SK-N-SH treated with all-trans-retinoic acid at 6 μM for 48 hours (cell line): ENCODE data around the gene GRHL1.

Experiments
- ARNTL ChIP-seq: fragments of 450-650 bp; formaldehyde crosslinking; IDR thresholded peaks from 2 replicates; pipeline ENCODE4 v1.5.0; 2020; ENCODE audit warnings: low read depth, mild to moderate bottlenecking, moderate library complexity, borderline replicate concordance
- CSDC2 ChIP-seq: fragments of 250-450 bp; sonication (Bioruptor Pico); IDR thresholded peaks from 2 replicates; pipeline ENCODE4 v1.5.0; 2020; ENCODE audit warnings: mild to moderate bottlenecking, moderate library complexity
- CSRNP3 ChIP-seq: fragments of 250-450 bp; sonication (Bioruptor Pico); IDR thresholded peaks from 2 replicates; pipeline ENCODE4 v1.5.1; 2021; ENCODE audit warnings: mild to moderate bottlenecking, moderate library complexity
- PPARA ChIP-seq: fragments of 250-450 bp; sonication (Bioruptor Pico); IDR thresholded peaks from 2 replicates; pipeline ENCODE4 v1.5.0; 2020; ENCODE audit warnings: mild to moderate bottlenecking, borderline replicate concordance
- TCF4 ChIP-seq: fragments of 250-450 bp; sonication (Bioruptor Pico); IDR thresholded peaks from 2 replicates; pipeline ENCODE4 v1.8.0; 2021; ENCODE audit warnings: mild to moderate bottlenecking, moderate library complexity, borderline replicate concordance
- TOX ChIP-seq: fragments of 250-450 bp; sonication (Bioruptor Pico); IDR thresholded peaks from 2 replicates; pipeline ENCODE4 v1.8.0; 2021; ENCODE audit warnings: mild to moderate bottlenecking, moderate library complexity, borderline replicate concordance
- ZFP3 ChIP-seq: fragments of 250-450 bp; sonication (Bioruptor Pico); IDR thresholded peaks from 2 replicates; pipeline ENCODE4 v1.5.0; 2020; ENCODE audit warnings: mild to moderate bottlenecking, moderate library complexity
- ZNF565 ChIP-seq: fragments of 450-650 bp; formaldehyde crosslinking; conservative IDR thresholded peaks from 2 replicates; pipeline ENCODE4 v1.5.0; 2020; ENCODE audit warnings: low read depth, mild to moderate bottlenecking, moderate library complexity
- ZNF70 ChIP-seq: fragments of 450-650 bp; formaldehyde crosslinking; IDR thresholded peaks from 2 replicates; pipeline ENCODE4 v1.5.0; 2020; ENCODE audit warnings: mild to moderate bottlenecking, moderate library complexity
- TF ChIP-seq, protein P1 (sequence below): fragments of 250-450 bp; sonication (Bioruptor Pico); IDR thresholded peaks from 2 replicates; pipeline ENCODE4 v1.8.0; 2020; ENCODE audit warnings: mild to moderate bottlenecking, moderate library complexity, borderline replicate concordance
- TF ChIP-seq, protein P2 (sequence below): fragments of 250-450 bp; sonication (Bioruptor Pico); IDR thresholded peaks from 2 replicates; pipeline ENCODE4 v1.5.1; 2020; ENCODE audit warnings: low read depth, mild to moderate bottlenecking, moderate library complexity

- TF ChIP-seq CSDC2 (CRISPR knock-in tag) = no peak
- TF ChIP-seq, protein P1, sequence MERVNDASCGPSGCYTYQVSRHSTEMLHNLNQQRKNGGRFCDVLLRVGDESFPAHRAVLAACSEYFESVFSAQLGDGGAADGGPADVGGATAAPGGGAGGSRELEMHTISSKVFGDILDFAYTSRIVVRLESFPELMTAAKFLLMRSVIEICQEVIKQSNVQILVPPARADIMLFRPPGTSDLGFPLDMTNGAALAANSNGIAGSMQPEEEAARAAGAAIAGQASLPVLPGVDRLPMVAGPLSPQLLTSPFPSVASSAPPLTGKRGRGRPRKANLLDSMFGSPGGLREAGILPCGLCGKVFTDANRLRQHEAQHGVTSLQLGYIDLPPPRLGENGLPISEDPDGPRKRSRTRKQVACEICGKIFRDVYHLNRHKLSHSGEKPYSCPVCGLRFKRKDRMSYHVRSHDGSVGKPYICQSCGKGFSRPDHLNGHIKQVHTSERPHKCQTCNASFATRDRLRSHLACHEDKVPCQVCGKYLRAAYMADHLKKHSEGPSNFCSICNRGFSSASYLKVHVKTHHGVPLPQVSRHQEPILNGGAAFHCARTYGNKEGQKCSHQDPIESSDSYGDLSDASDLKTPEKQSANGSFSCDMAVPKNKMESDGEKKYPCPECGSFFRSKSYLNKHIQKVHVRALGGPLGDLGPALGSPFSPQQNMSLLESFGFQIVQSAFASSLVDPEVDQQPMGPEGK = no peak
- no peak for TF ChIP-seq TOX
- no peak for TF ChIP-seq CSRNP3 (CRISPR knock-in tag)
- no peak for TF ChIP-seq PPARA
- TF ChIP-seq ZFP3 = no peak
- TF ChIP-seq, protein P2, sequence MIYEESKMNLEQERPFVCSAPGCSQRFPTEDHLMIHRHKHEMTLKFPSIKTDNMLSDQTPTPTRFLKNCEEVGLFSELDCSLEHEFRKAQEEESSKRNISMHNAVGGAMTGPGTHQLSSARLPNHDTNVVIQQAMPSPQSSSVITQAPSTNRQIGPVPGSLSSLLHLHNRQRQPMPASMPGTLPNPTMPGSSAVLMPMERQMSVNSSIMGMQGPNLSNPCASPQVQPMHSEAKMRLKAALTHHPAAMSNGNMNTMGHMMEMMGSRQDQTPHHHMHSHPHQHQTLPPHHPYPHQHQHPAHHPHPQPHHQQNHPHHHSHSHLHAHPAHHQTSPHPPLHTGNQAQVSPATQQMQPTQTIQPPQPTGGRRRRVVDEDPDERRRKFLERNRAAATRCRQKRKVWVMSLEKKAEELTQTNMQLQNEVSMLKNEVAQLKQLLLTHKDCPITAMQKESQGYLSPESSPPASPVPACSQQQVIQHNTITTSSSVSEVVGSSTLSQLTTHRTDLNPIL (CRISPR knock-in tag) = no peak
- no peak for TF ChIP-seq ZNF70 (CRISPR knock-in tag)
- TF ChIP-seq ZNF565 (CRISPR knock-in tag) = no peak
- TF ChIP-seq ARNTL = no peak
- TF ChIP-seq TCF4 (CRISPR knock-in tag) = no peak
These were observed 23.8 kb downstream of the GRHL1 start for GRCh38 chr2:9975328-9975727.
